GM12801 (cell line): Measurements from ENCODE around the gene HOXD8.

Experiments
- CTCF ChIP-seq: IDR thresholded peaks from one replicate; pipeline ENCODE4 v1.5.1; 2011; ENCODE audit warnings: control low read depth; ENCODE audit not compliant: insufficient read length; ENCODE audit errors: extremely low read depth

HOXD8 gene

GRCh38 chr2:176112375-176113302 is 16.9 kb upstream of the HOXD8 start:
- TF ChIP-seq CTCF = no peak

GRCh38 chr2:176114120-176114929 is 15.2 kb upstream of the HOXD8 start:
- no peak for TF ChIP-seq CTCF

GRCh38 chr2:176114930-176115625 is 14.4 kb upstream of the HOXD8 start:
- no peak for TF ChIP-seq CTCF

- no peak for TF ChIP-seq CTCF
Observed at GRCh38 chr2:176115883-176116813, 13.4 kb upstream of the HOXD8 start, which contains the start of gene HOXD10. Gene HOXD10, plus strand, starts transcription at chr2:176116778. Its CDS starts 56 bp downstream, at chr2:176116834.

GRCh38 chr2:176117162-176117822 is 12.2 kb upstream of the HOXD8 start:
- no peak for TF ChIP-seq CTCF

- TF ChIP-seq CTCF = no peak
Observed at GRCh38 chr2:176117823-176118371, 11.6 kb upstream of the HOXD8 start.
